GM12878 (cell line): ENCODE results near the gene OSBPL5. TPM values are rescaled to one million over a fixed set of nuclear protein-coding genes. Genes with fewer than 3 reads are reported as not detected.
"Not testable (repeated sequence)": the region's sequence is repeated elsewhere in the genome, so short reads cannot be mapped to it uniquely, and the experiment has no call there.

Experiments used
- ATAC-seq: fragments of 200-7000 bp; cut with Tn5 transposase; 3 replicates; pipeline ENCODE4 v1.9.1; 2020; ENCODE audit warnings: mild to moderate bottlenecking, moderate library complexity
- BruUV-seq: library from RNA; stranded (reverse); fragments of 400-500 nt; replicated peaks from 2 replicates; lab custom pipeline; 2021; lab: Mats Ljungman, UMichigan
- CTCF ChIA-PET: fragments of 300-600 bp; sonication (Branson Sonifier 250); formaldehyde crosslinking; extraction: SDS; loops from one replicate; lab custom pipeline; 2021; ENCODE audit warnings: inconsistent platforms; lab: Yijun Ruan, JAX
- POLR2A ChIA-PET: fragments of 350-600 bp; formaldehyde crosslinking; extraction: SDS; loops from one replicate; lab custom pipeline; 2021; ENCODE audit warnings: inconsistent platforms; lab: Charles Lee
- RAD21 ChIA-PET: fragments of 300-600 bp; sonication (Branson Sonifier 250); formaldehyde crosslinking; loops from one replicate; lab custom pipeline; 2023; ENCODE audit warnings: antibody characterized with exemption; ENCODE audit not compliant: unreplicated experiment; lab: Charles Lee
- SMC1A ChIA-PET: fragments of 300-600 bp; sonication (Branson Sonifier 250); formaldehyde crosslinking; loops from one replicate; lab custom pipeline; 2023; ENCODE audit not compliant: unreplicated experiment, uncharacterized antibody; lab: Charles Lee
- DNase-seq: peaks from one replicate; pipeline ENCODE4 v3.0.0-alpha.2; 2011; ENCODE audit warnings: low read depth, low spot score
- FAIRE-seq: peaks from 3 replicates; lab custom pipeline; 2011; peaks lifted over from hg19 to GRCh38; lab: Jason Lieb, UNC
- H2AFZ ChIP-seq: 2 replicates; pipeline ENCODE4 v1.6.0; 2011; ENCODE audit warnings: low read depth, low read length, control low read depth; ENCODE audit not compliant: control insufficient read depth
- H3K27ac ChIP-seq: 2 replicates; pipeline ENCODE4 v1.5.1; 2011; ENCODE audit warnings: control low read depth; ENCODE audit not compliant: control insufficient read depth, insufficient read depth
- H3K27me3 ChIP-seq, 2 experiments: replicated peaks in 1 of 2; 2 replicates each; pipeline versions ENCODE4 v1.6.0 to v1.6.1; 2011; ENCODE audit warnings: low read length in 1 of 2; ENCODE audit not compliant: control insufficient read depth in 2 of 2, insufficient read depth in 2 of 2
- H3K36me3 ChIP-seq, 2 experiments: 2 replicates each; pipeline ENCODE4 v1.5.1; 2011; ENCODE audit warnings: low read length in 1 of 2; ENCODE audit not compliant: control insufficient read depth in 2 of 2, insufficient read depth in 2 of 2
- H3K4me1 ChIP-seq: 2 replicates; pipeline ENCODE4 v1.6.1; 2011; ENCODE audit warnings: mild to moderate bottlenecking, low read length, moderate library complexity, mixed read lengths; ENCODE audit not compliant: control insufficient read depth, insufficient read depth
- H3K4me2 ChIP-seq: 2 replicates; pipeline ENCODE4 v1.6.0; 2011; ENCODE audit warnings: control low read depth; ENCODE audit not compliant: control insufficient read depth, insufficient read depth
- H3K4me3 ChIP-seq: fragments of 200-600 bp; sonication (generic); 2 replicates; pipeline ENCODE4 v1.5.1; 2016
- H3K79me2 ChIP-seq: 2 replicates; pipeline ENCODE4 v1.6.0; 2011; ENCODE audit warnings: low read length; ENCODE audit not compliant: control insufficient read depth, insufficient read depth
- H3K9ac ChIP-seq: 2 replicates; pipeline ENCODE4 v1.8.0; 2011; ENCODE audit warnings: low read length, control low read depth, mixed read lengths; ENCODE audit not compliant: control insufficient read depth, insufficient read depth
- H3K9me3 ChIP-seq: replicated peaks from 3 replicates; pipeline ENCODE4 v1.5.1; 2011; ENCODE audit warnings: mild to moderate bottlenecking, low read length; ENCODE audit not compliant: control insufficient read depth, insufficient read depth
- H4K20me1 ChIP-seq: 2 replicates; pipeline ENCODE4 v1.6.0; 2011; ENCODE audit not compliant: control insufficient read depth, insufficient read depth
- NFIC ChIP-seq: IDR thresholded peaks from 2 replicates; pipeline ENCODE4 v1.6.1; 2012; ENCODE audit warnings: low read depth, mild to moderate bottlenecking, inconsistent platforms, low read length, moderate library complexity
- whole genome bisulfite sequencing: methylation state at CpG from one replicate; pipeline ENCODE4 v1.1.6; 2016; ENCODE audit warnings: low lambda C conversion rate; ENCODE audit not compliant: insufficient replicate concordance, insufficient coverage; ENCODE audit errors: missing lambda C conversion rate; 5-methylcytosine and 5-hydroxymethylcytosine counted together
- in situ Hi-C: fragments of 300-500 bp; cut with MboI; formaldehyde crosslinking; loops from 9 replicates; pipeline ENCODE4 v1.14.3; 2018; ENCODE audit warnings: mixed read lengths
- intact Hi-C: fragments of 100-400 bp; cut with micrococcal nuclease; formaldehyde crosslinking; loops from one replicate; pipeline ENCODE4 v1.14.2; 2022; ENCODE audit not compliant: unreplicated experiment
- polyA plus RNA-seq, 11 experiments: library from polyadenylated mRNA; depleted of rRNA in 4 of 11; unstranded in 6 of 11; stranded (reverse) in 5 of 11; fragments of >200 nt; fragmentation: Nextera tagmentation in 4 of 11; fragmentation: Illumina TruSeq in 1 of 11; extraction: Ambion mirVana in 4 of 11; extraction: Trizol in 1 of 11; gene quantifications; 1 replicate in 1 of 11; 2 replicates in 10 of 11; pipeline versions ENCODE4 v1.2.1 to v1.2.3, GENCODE V29; 2011 to 2016; ENCODE audit warnings: inconsistent platforms in 2 of 11, missing spikeins in 2 of 11, low read depth in 1 of 11
- total RNA-seq, 4 experiments: library from RNA; depleted of rRNA in 3 of 4; stranded (reverse); fragments of >200 nt in 3 of 4; fragmentation: Illumina TruSeq in 1 of 4; extraction: Trizol in 1 of 4; gene quantifications; 2 replicates each; pipeline versions ENCODE4 v1.2.1 to v1.2.3, GENCODE V29; 2013 to 2021
- TF ChIP-seq, protein P1 (sequence below): IDR thresholded peaks from 2 replicates; pipeline ENCODE4 v1.6.1; 2011; ENCODE audit warnings: mild to moderate bottlenecking, low read depth, low read length, moderate library complexity; ENCODE audit not compliant: insufficient replicate concordance
- TF ChIP-seq, protein P2 (sequence below): IDR thresholded peaks from 2 replicates; pipeline ENCODE4 v1.6.1; 2011; ENCODE audit warnings: borderline replicate concordance, low read depth, mild to moderate bottlenecking, moderate library complexity, low read length; ENCODE audit not compliant: insufficient read depth, poor library complexity, severe bottlenecking

The OSBPL5 gene
- total and polyA plus RNA-seq, 10 of the 15 experiments (the other 5 are each of a cell fraction or from before 2014, with no cell fraction given) = not detected

DNA sequence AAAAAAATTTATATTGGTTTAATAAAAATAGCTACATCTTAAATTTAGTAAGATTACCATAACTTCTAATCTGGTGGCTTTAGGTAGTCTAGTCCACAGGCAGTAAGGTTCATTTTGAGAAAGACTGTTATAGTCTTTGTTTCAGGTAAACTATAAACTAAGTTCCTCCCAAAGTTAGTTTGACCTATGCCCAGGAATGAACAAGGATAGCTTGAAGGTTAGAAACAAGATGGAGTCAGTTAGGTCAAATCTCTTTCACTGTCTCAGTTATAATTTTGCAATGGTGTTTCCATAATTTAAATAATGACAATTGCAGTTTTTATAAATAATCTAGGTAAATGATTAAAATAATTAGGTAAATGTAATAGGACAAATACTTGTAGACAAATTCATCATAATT lies 51.4 kb downstream of the OSBPL5 start:
- H3K9ac ChIP-seq, H4K20me1 ChIP-seq, in situ Hi-C loops, H3K4me2 ChIP-seq, H2AFZ ChIP-seq, POLR2A ChIA-PET, H3K36me3 ChIP-seq, H3K27me3 ChIP-seq, RAD21 ChIA-PET, SMC1A ChIA-PET, ATAC-seq, H3K4me3 ChIP-seq, DNase-seq, H3K4me1 ChIP-seq, H3K9me3 ChIP-seq, FAIRE-seq, H3K27ac ChIP-seq, BruUV-seq, H3K79me2 ChIP-seq: not testable (repeated sequence)
- CTCF ChIA-PET = interaction anchor here (1.1 kb wide), 1 partner anchor 22 kb away, joined by 3 read pairs; no protein-coding TSS in a partner anchor
- intact Hi-C loops = loop anchor here (10.0 kb wide), 1 partner anchor 291 kb away; no protein-coding TSS in a partner anchor

DNA sequence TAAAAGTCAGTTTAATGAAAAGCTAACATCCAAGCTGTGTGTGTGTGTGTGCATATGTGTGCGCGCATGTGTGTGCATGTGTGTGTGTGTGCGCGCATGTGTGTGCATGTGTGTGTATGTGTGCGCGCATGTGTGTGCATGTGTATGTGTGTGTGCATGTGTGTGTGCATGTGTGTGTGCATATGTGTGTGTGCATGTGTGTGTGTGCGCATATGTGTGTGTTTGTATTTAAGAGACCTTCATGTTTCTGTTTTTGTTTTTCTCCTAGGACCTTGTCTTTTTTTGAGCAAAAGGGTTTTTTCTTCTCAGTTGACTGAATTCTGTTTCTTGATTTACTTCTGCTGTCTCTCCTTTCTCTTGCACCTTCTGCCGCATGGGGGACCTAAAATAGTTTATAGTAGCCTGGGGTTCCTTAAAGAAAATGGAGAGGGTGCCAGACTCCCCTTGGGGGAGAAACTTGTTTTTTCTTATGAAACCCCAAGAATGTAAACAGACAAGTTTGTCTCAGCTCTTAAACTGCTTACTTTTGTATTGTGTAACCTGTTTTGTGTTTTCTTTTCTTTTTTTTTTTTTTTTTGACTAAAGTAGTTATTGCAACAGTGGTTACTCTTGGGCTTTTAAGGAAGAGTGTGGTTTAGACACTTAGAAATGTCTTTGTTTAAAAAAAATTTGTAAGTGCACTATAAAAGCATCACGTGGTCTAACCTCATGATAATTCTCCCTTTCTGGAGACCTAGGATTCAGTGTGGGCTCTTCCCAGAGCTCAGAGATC lies 53.0 kb downstream of the OSBPL5 start:
- H3K27ac ChIP-seq = no peak overlapping the region

More for the DNA sequence above, 53.0 kb downstream of the OSBPL5 start:
- in situ Hi-C loops = no loop called here
- H3K4me3 ChIP-seq = no peak overlapping the region
- H3K9me3 ChIP-seq = no peaks in the 10 kb centered on the region
- 67% methylated on average over 5 of the region's 9 CpGs for WGBS
- no peaks in the 10 kb centered on the region for H3K79me2 ChIP-seq
- CTCF ChIA-PET = interaction anchor here (0.6 to 0.7 kb wide), 4 partner anchors 37 to 303 kb away, joined by 3 read pairs; no protein-coding TSS in a partner anchor
- intact Hi-C loops = loop anchor here (10.0 kb wide), 1 partner anchor 293 kb away; no protein-coding TSS in a partner anchor
- TF ChIP-seq NFIC = no peak
- TF ChIP-seq, protein P1, sequence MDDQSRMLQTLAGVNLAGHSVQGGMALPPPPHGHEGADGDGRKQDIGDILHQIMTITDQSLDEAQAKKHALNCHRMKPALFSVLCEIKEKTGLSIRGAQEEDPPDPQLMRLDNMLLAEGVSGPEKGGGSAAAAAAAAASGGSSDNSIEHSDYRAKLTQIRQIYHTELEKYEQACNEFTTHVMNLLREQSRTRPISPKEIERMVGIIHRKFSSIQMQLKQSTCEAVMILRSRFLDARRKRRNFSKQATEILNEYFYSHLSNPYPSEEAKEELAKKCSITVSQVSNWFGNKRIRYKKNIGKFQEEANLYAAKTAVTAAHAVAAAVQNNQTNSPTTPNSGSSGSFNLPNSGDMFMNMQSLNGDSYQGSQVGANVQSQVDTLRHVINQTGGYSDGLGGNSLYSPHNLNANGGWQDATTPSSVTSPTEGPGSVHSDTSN = peak; percentile 42
- TF ChIP-seq, protein P2, sequence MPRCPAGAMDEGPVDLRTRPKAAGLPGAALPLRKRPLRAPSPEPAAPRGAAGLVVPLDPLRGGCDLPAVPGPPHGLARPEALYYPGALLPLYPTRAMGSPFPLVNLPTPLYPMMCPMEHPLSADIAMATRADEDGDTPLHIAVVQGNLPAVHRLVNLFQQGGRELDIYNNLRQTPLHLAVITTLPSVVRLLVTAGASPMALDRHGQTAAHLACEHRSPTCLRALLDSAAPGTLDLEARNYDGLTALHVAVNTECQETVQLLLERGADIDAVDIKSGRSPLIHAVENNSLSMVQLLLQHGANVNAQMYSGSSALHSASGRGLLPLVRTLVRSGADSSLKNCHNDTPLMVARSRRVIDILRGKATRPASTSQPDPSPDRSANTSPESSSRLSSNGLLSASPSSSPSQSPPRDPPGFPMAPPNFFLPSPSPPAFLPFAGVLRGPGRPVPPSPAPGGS = peak; percentile 81
- ATAC-seq (no peak), DNase-seq (no peak), FAIRE-seq (no peak)
- no peaks in the 10 kb centered on the region for H4K20me1 ChIP-seq
- BruUV-seq = no TSS peak
- H3K36me3 ChIP-seq = no peaks in the 10 kb centered on the region
- RAD21 ChIA-PET = interaction anchor here (1.6 kb wide), 1 partner anchor 306 kb away, joined by 3 read pairs; no protein-coding TSS in a partner anchor
- no peaks in the 10 kb centered on the region for H3K4me1 ChIP-seq
- no peak overlapping the region for H2AFZ ChIP-seq
- SMC1A ChIA-PET = interaction anchor here (1.0 kb wide), 1 partner anchor 273 kb away, joined by 3 read pairs; no protein-coding TSS in a partner anchor
- H3K4me2 ChIP-seq = no peak overlapping the region
- H3K27me3 ChIP-seq = no peaks in the 10 kb centered on the region
- POLR2A ChIA-PET = no interaction called here
- H3K9ac ChIP-seq = no peak overlapping the region
